NCI-H2227 treated with DMSO at 0.1 percent for 48 hours (cell line): ENCODE measurements around the gene CTNS.

Experiments
- DNase-seq: peaks from one replicate; lab custom pipeline; 2025; lab: John Stamatoyannopoulos, UW

The CTNS gene

DNA sequence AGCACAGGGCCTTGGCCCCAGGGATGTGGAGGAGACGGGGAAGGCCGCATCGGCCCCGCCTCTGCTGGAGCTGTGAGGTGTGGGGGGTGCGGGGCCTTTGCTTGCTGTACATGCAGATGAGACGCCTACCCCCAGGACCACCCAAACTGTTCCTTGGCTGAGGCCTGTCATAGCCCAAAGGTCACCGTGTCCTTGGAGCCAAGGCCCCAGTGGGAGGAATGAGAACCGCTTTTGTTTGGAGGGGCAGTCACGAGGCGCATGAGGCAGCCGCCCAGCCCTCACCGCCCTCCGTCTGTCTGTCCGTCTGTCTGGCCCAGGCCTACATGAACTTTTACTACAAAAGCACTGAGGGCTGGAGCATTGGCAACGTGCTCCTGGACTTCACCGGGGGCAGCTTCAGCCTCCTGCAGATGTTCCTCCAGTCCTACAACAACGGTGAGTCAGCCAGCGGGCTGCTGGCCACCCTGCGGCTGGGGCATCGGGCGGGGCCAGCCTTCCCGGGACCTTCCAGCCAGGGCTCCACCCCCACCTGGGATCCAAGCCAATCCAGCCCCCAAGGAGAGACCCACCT, 23.1 kb downstream of the CTNS start:
- DNase-seq = no peak

DNA sequence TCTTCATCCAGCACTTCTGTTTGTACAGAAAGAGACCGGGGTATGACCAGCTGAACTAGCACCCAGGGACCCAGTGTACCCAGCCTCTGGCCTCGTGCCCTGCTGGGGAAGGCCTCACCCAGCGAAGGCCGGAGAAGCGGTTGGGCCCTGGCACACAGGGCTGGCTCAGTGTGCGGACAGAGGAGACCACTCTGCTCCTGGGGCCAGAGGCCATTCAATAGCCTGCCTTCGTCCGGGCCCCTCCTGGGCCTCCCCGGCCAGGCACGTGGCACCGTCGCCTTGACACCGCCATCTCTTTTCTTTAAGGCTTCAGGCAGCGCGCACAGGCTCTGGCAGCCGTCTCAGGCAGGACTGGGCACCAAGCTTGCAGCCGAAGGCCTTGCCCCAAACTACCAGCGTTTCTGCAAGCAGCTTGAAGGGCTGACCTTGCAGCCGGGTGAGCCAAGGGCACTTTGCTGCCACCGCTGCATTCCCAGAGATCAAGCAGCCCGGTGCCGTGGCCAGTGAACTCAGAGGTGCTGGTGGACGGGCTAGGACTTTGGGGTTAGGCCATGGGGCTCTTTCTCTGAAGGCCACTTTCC, 23.8 kb downstream of the CTNS start:
- DNase-seq = no peak

DNA sequence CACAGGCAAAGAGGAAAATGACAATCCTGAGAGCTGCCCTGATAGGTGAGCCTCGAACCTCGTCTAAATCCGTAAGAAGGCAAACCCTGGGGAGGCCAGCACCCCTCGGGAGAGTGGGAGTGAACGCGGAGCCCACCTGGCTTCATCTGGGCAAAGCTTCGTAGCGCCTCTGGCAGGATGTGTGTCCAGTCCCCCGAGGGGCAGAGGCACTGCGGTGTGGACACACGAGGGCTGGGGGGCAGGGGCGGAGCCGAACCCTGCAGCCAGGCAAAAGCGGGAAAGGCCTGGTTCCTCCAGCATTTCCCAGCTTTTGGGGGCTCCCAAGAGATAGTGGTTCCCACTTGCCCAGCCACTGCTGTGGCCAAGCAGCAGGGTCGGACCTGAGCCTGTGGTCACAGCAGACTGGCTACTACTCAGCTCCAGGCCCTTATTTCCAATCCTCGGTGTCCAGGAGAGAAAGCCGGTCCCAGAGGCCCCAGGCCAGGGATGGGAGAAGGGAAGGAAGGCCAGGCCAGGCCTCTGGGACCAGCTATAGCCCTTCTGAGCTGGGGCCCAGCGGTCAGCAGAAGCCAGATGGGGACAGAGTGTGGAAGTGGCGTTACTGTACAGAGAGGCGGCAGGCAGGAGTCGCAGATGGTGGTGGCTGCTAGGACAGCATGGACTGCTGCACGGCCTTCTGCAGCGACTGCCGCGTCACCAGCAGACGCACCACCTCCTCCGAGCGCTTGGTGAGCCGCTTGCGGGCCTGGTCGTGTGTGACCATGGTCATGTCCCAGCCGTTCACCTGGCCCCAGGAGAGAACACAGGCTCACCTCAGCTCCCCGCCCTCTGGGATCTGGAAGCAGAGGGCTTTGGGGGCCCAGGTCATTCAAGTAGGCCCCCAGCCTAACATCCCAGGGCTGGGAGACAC, 26.8 kb downstream of the CTNS start:
- DNase-seq = no peak

DNA sequence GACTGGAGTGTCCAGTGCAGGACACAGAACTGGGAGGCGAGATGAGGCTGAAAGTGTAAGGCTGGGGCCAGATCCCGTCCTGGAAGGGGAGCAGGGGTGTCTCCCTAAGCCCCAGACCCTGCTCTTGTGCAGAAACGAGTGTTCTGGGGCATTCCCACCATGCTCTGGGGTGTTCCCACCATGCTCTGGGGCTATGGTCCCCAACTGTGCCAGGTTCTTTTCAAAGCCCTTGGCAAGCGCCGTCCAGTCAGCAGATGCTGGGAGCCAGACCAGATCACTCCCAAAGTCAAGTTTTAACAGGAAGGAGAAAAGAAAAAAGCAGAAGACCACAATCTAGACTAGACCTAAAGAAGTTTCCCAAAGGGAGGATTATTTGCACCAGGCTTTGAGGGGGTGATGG, 29.3 kb downstream of the CTNS start:
- DNase-seq = no peak

DNA sequence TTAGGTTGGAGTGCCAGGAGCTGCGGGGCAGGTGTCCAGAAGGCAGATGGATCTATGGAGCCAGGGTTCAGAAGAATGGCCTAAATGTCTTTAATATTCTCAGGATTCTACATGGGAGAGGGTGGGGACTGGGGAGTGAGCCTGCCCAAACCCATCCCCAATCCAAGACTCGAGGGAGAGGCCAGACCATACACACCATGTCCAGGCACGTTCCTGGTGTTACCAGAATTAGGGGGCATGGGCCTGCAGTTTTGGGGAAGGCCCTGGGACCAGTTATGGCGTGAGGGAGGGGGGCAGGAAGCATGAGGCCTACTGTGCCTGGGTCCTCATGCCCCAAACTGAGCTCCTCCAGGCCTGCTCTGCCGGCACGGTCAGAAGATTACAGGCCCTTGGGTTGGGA, 30.0 kb downstream of the CTNS start:
- no peak for DNase-seq

DNA sequence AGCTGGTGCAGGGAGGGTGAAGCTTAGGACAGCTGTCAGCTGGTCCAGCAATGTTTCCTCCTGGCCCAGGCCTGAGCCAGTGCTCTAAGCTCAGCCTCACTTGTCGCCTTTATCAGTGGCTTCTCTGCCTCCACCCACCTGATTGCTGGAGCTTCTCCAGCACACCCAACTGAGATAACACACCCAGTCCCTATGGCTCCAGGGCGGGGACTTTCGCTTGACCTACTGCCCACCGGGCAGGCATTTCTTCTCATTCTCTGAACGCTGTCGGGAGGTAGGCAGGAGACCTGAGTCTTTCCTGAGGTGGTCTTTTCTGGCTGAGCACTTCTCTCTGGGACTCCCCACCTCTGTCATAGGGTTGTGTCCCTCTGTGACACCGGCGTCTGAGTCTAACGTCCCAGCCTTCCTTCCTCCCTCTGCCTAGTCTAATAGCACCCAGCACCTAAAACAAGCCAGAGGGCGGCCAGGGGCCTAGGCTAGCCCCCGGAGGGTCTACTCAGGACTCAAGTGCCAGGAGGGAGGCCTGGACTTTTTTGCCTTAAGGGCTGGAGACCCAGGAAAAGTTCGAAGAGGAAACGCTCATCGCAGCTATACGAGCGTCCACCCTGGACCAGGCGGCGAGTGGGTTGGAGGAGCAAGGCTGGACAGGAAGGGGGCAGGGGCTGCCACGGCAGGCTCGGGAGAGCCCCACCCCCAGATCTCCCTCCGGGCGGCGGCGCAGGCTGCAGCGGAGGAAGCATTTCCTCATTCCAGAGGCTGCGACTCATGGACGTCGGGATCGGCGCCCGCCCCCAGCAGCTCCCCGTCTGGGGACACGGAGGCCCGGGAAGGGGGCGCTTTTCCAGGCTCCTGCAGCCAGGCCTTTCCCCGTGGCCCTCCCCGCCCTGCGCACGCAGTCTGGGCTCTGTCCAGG, 31.1 kb downstream of the CTNS start:
- DNase-seq = peak; percentile 62

DNA sequence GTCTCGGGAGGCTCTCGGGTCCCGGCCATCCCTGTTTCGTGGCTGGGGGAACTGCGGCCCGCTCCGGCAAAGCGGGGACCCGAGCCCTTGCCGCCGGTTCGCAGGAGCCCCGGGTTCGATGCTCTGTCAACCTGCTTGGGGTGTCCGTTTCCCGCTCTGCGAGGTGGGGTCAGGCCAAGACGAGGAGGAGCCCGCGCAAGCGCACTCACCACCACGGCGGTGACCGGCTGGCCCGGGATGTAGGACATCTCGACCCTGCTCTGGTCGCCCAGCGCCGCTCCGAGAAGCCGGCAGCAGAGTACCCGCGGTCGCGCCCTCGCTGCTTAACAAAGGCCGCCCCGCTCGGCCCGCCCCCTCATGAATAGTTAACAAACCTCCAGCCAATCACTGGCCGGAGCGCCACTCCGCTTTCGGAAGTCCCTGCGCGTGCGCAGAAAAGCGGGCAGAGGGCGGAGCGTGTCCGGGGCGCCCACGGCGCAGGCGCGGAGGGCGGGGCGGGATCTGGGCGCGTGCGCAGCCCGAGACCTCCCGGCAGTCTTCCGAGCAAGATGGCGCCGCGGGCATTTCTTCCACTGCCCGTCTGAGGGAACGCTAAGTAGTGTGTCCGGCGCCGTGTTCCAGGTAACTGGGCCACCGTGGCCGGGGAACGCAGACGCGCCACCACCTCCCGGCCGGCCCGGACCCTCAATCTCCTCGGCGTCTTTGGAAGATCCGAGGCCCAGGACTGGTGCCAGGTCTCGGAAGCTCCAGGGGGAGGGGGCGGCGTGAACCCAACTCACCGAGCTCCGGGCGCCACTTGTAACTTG, 31.9 kb downstream of the CTNS start, which contains the start of the genes EMC6 and TAX1BP3:
TSS of gene EMC6 (plus strand) at position 534 of the 806 bp plus-strand sequence. CDS start 335 bp downstream, outside the sequence.
TSS of gene TAX1BP3 (minus strand) at position 300 of the 806 bp plus-strand sequence. CDS start at position 248, 52 bp downstream.
- DNase-seq = peak; percentile 97

DNA sequence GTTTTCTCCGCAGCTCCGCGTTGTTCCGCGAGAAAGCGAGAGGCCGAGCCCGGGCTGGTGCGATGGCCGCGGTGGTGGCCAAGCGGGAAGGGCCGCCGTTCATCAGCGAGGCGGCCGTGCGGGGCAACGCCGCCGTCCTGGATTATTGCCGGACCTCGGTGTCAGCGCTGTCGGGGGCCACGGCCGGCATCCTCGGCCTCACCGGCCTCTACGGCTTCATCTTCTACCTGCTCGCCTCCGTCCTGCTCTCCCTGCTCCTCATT, 32.5 kb downstream of the CTNS start:
- DNase-seq = no peak

DNA sequence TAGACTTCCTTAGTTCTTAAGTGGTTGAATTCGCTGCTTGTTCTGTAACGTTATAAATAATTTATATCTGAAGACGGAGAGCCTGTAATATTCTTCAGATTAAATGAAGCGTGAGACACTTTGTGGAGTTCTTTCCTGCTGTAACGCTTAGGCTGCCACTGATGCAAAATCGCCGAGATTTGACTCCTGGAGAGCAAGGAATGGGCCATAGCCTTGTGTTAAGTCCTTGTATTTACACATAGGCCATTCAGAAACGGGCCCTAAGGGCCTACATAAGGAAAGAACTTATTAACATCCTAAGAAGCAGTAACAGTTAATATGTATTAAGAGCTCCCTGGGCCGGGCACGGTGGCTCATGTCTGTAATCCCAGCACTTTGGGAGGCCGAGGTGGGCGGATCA, 33.0 kb downstream of the CTNS start:
- no peak for DNase-seq

DNA sequence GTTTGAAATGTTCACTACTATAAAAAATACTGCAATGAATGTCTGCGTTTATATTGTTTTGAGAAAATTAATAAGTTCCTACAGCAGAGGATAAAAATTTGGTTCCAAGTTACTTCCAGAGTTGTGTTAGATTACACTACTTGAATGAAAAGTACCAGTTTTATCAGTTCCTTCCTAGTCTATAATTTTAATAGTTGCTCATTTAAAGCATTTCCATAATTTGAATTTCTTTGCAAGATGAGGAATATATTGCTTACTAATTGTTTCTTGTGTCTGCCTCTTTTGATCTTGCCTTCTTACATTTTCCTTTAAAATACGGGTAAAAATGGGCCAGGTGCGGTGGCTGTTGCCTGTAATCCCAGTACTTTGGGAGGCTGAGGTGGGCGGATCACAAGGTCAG, 36.0 kb downstream of the CTNS start:
- no peak for DNase-seq

DNA sequence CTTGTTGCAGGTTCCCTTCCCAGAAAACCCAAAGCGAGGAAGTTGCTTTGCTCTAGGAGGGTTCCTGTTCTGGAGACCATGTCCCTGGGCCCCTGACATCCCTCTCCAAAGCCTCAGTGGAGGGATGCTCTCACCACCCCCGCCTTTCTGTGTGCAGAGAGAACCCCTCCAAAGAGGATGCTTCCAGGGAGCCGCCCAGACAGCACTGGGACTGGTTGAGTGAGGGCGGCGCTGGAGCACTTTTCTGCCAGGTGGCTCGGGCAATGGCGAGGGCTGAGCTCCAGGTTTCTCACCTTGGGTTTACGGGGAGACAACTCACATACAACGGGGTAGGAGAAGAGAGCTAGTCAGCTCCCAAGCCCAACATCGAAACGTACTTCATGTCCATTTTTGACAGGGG, 39.3 kb downstream of the CTNS start:
- DNase-seq = no peak

DNA sequence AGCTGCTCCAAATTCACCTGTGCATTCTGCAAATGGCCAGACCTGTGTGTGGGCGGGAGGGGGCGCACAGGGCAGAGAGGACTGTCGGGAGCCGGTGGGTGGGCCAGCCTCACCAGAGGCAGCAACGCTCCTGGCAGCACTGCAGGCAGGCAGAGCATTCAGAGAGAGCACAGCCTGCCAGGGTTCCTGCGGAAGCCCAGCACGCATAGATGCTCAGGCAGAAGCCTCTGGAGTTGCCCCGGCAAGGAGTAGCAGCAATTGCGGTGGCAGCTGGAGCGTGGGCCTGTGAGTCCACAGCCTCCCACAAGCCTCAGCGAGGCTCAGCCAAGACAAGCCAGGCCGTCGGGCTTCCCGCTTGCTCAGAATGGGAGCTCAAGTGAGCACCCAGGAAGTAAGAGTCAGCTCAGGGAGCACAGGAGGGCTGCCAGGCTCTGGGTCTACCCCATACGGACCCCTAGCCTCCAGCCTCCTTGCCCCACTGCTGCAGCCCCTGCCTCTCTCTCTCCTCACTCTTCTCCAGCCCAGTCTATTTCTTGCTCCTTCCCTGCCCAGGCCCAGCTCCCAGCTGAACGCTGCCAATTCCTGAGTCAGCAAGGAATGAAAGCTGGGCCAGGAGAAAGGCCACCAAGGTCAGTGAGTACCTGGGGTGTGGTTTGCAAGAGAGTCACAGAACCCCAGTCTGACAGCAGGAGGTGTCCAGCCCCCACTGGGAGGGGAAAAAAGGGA, 41.7 kb downstream of the CTNS start:
- DNase-seq = no peak

DNA sequence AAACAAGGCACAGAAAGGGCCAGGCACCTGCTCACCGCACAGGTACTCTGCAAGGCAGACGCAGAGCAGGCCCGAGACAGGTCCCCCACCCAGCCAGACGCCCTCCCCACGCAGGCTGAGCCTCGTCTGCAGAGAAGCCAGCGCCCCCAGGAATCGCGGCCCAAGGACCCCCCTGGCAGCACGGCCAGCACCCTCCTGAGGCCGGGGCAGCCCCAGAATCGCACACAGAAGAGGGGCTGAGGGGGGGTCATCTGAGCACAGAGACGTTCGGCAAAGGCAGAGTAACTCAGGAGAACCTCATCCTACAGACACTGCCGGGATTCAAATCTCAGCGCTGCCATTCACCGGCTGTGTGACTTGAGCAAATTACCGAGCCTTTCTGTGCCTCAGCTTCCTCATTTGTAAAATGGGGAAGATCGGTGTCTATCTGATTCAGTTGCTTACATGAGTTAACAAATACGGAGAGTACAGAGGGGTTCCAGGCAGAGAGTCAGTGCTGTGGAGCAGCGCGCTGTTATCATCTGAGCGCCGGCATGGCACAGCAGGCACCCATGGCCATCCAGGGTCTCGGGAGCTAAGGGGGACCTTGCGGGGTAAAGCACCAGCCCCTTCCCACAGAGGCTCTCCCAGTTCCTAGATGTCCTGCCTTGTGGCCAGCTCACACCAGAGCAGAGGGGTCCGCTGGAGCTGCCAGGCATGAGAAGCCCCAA, 42.4 kb downstream of the CTNS start:
- DNase-seq = no peak

DNA sequence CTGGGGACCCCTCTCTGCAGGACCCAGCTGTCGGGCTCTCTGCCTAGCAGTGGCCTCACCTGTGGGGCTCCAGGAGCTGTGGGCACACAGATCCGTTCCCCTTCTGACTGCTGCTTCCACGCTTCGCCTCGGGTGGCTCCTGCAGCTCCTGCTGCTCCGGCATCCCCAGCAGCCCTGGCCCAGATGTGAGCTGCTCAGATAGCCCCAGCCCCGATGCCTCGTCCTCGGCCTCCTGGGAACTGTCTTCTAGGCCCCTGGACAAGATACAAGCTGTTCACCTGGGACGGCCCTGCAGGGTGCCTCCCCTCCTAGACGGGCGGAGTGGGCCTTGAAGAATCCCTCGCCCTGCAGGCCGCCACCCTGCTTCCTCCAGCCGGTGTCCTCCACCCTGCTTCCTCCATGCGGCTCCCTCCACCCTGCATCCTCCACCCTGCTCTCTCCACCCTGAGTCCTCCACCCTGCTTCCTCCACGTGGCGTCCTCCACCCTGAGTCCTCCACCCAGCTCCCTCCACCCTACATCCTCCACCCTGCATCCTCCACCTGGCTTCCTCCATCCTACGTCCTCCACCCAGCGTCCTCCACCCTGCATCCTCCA, 43.1 kb downstream of the CTNS start:
- DNase-seq = no peak

DNA sequence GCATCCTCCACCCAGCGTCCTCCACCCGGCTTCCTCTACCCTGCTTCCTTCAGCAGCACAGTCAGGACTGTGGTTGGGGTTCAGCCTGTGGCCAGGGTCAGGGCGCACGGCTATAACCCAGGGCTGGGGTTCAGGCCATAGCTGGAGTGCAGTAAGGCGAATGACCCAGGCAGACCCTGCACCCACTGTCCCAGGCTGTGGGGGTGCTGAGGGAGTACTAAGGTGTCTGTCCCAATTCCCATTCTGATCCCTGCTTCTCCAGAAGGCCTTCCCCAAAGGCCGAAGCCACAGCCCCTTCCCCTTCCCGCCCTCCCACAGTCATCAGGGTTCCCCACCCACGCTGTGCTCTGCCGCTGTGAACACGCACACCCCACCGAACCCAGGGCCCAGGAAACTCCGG, 44.5 kb downstream of the CTNS start:
- DNase-seq = no peak

DNA sequence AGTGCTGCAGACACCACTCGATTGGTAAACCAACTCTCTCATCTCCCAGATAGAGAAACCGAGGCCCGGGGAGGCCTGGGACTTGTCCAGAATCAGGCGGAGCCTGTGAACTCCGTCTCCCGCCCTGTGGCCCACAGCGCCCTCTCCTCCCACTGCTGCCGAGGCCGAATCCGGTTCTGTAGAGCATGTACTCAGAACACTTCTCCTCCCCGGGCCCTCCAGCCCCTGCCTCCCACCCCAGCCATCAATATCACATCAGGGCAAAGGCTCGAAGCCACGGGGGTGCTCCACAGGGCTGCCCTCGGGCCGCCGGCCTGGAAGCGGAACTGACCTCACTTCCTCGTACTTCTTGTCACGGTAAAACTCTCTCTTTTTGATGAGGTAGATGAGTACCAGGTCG, 45.0 kb downstream of the CTNS start:
- DNase-seq = no peak

DNA sequence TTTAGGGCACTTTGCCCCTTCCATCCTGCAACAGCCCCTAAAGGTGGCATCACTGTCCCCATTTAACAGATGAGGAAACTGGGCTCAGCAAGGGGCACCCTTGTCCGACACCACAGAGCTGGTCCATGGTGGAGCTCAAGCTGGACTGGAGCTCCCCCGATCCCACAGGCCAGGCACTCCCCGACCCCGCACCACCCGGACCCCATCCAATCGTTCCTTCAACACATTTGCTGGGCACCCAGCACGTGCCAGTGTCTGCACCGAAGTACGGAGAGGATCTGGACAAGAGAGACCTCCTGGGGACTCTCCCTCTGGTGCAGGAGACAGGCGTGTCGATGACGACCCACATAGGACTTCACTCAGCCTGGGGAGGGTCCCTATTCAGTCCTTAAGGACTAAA, 45.5 kb downstream of the CTNS start:
- no peak for DNase-seq

DNA sequence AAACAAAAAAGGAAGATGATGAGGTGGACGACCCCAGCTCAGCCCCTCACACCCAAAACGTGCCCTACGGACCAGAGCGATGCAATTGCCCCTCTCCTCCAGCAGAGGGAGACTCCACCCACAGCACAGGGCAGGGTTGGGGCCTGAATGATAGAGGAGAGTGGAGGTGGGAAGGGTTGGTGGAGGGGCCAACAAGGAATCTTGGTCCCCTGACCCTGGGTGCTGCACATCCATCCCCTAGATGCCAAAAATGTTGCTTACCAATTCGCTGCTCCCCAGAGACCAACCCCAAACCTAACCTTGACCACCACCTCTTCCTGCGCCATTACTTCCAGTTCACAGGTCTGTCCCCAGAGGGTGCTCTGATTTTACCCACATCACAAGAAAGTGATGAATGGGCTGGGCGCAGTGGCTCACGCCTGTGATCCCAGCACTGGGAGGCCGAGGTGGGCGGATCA, 46.5 kb downstream of the CTNS start:
- no peak for DNase-seq

DNA sequence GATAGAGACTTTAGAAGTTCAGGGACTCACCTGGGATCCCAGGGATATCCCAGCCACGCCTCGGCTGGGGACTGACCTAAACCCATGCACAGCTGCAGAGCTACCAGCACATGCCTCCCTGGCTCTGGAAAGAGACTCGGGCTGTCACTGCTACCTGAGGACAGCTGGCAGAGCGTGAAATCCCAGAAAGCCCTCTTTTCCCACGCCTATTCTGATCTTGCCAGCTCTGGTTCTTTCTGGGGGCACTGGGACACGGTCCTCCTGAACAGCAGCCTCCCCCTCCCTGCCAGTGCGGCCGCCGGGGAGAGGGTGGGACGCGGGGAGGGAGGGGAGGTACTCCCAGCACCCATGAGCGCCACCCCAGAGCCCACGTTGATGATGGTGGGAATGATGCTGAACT, 48.6 kb downstream of the CTNS start:
- DNase-seq = no peak
